ENCODE measurements around the gene KATNA1. TPM values are rescaled to one million over a fixed set of nuclear protein-coding genes. Genes with fewer than 3 reads are reported as not detected.
A peak's percentile ranks its signal among the peaks of the same experiment; 100 is the strongest.

Gene KATNA1
- total and polyA plus RNA-seq, 9 of the 15 experiments (the other 6 are each of a cell fraction or from before 2014, with no cell fraction given), result 22.5 to 76.9 (median 45.0) TPM

DNA sequence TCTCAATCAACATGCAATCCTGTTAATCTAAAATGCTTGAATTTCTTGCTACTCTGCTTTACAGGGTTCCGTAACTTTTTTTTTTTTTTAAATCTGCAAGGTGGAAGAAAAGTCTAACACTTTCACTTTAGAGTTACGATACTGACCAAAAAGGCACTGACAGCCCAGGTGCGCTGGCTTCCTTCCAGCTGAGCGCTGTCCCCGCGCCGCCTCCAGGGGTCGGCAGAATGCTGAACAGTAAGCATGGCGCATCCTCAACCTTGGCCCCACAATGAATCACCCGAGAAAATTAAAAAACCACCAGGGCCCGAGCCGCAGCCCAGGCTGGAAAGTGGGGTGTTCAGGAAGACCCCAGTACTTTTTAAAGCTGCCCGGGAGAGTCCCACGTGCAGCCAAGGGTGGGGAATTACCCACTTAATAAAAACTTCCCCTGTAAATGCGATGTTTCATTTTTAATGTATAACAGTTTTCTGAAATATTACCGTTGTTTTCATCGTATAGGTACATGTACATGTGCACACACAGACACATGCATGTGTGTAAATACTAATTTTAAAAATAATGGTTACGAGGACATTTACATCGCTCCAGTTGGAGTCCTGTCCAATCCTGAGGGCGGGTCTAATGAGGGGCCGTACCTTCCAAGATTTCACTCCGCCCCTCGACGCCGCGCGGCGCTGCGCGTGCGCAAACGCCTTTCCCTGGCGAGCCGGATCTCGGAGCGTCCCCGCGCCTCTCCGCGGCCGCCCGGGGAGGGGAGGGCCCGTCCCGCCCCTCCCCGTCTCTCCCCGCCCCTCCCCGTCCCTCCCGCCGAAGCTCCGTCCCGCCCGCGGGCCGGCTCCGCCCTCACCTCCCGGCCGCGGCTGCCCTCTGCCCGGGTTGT lies 82.7 kb downstream of the KATNA1 start, which contains the start of gene GINM1 (continued):
- TF ChIP-seq, protein P1, sequence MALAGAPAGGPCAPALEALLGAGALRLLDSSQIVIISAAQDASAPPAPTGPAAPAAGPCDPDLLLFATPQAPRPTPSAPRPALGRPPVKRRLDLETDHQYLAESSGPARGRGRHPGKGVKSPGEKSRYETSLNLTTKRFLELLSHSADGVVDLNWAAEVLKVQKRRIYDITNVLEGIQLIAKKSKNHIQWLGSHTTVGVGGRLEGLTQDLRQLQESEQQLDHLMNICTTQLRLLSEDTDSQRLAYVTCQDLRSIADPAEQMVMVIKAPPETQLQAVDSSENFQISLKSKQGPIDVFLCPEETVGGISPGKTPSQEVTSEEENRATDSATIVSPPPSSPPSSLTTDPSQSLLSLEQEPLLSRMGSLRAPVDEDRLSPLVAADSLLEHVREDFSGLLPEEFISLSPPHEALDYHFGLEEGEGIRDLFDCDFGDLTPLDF (CRISPR knock-in tag; IDR thresholded peaks at IDR 0.05), result 0 out of 2 replicates have a peak, but pooled peaks have one; percentile 54
- no peak for TF ChIP-seq RBM17 (IDR thresholded peaks at IDR 0.05; ENCODE audit: borderline replicate concordance, low read depth, low read length)
- 0 out of 2 replicates have a peak, but pooled peaks have one; percentile 43 for TF ChIP-seq NR1H2 (CRISPR knock-in tag; IDR thresholded peaks at IDR 0.05)
- no peak for TF ChIP-seq MCM2 (IDR thresholded peaks at IDR 0.05; ENCODE audit: low read depth)
- TF ChIP-seq ZNF77 (CRISPR knock-in tag; IDR thresholded peaks at IDR 0.05), result no peak
- no peak for TF ChIP-seq ZFP1 (CRISPR knock-in tag; IDR thresholded peaks at IDR 0.05)
- TF ChIP-seq ZNF175 (CRISPR knock-in tag; IDR thresholded peaks at IDR 0.05; ENCODE audit: low read depth), result no peak
- no peak for TF ChIP-seq KAT8 (IDR thresholded peaks at IDR 0.05; ENCODE audit: low read depth)
- no peak for TF ChIP-seq XRCC4 (IDR thresholded peaks at IDR 0.05; ENCODE audit: extremely low read depth, insufficient read depth, insufficient read length)
- TF ChIP-seq ZNF24 (IDR thresholded peaks at IDR 0.05), result 0 out of 2 replicates have a peak, but pooled peaks have one; percentile 9
- TF ChIP-seq CBFA2T2 (conservative IDR thresholded peaks at IDR 0.05), result peak; percentile 37; the same call in 1 of the 2 replicates
- no peak for TF ChIP-seq CHCHD3 (CRISPR knock-in tag; IDR thresholded peaks at IDR 0.05)
- peak in 1 of 2 experiments; percentile 84; a peak in 1 of 4 replicates for TF ChIP-seq RCOR1 (IDR thresholded peaks at IDR 0.05; ENCODE audit: borderline replicate concordance in 1 of 2, low read depth in 2 of 2, low read length in 2 of 2)
- no peak for TF ChIP-seq ESRRB (CRISPR knock-in tag; IDR thresholded peaks at IDR 0.05; ENCODE audit: borderline replicate concordance)
- TF ChIP-seq SMARCB1 (IDR thresholded peaks at IDR 0.05; ENCODE audit: insufficient read length, low read depth), result no peak
- TF ChIP-seq ZNF444 (CRISPR knock-in tag; IDR thresholded peaks at IDR 0.05), result no peak
- TF ChIP-seq, protein P2, sequence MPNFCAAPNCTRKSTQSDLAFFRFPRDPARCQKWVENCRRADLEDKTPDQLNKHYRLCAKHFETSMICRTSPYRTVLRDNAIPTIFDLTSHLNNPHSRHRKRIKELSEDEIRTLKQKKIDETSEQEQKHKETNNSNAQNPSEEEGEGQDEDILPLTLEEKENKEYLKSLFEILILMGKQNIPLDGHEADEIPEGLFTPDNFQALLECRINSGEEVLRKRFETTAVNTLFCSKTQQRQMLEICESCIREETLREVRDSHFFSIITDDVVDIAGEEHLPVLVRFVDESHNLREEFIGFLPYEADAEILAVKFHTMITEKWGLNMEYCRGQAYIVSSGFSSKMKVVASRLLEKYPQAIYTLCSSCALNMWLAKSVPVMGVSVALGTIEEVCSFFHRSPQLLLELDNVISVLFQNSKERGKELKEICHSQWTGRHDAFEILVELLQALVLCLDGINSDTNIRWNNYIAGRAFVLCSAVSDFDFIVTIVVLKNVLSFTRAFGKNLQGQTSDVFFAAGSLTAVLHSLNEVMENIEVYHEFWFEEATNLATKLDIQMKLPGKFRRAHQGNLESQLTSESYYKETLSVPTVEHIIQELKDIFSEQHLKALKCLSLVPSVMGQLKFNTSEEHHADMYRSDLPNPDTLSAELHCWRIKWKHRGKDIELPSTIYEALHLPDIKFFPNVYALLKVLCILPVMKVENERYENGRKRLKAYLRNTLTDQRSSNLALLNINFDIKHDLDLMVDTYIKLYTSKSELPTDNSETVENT (CRISPR knock-in tag; IDR thresholded peaks at IDR 0.05), result no peak
- TF ChIP-seq, protein P3, sequence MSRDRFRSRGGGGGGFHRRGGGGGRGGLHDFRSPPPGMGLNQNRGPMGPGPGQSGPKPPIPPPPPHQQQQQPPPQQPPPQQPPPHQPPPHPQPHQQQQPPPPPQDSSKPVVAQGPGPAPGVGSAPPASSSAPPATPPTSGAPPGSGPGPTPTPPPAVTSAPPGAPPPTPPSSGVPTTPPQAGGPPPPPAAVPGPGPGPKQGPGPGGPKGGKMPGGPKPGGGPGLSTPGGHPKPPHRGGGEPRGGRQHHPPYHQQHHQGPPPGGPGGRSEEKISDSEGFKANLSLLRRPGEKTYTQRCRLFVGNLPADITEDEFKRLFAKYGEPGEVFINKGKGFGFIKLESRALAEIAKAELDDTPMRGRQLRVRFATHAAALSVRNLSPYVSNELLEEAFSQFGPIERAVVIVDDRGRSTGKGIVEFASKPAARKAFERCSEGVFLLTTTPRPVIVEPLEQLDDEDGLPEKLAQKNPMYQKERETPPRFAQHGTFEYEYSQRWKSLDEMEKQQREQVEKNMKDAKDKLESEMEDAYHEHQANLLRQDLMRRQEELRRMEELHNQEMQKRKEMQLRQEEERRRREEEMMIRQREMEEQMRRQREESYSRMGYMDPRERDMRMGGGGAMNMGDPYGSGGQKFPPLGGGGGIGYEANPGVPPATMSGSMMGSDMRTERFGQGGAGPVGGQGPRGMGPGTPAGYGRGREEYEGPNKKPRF (IDR thresholded peaks at IDR 0.05; ENCODE audit: low read depth, low read length), result no peak
- TF ChIP-seq, protein P4, sequence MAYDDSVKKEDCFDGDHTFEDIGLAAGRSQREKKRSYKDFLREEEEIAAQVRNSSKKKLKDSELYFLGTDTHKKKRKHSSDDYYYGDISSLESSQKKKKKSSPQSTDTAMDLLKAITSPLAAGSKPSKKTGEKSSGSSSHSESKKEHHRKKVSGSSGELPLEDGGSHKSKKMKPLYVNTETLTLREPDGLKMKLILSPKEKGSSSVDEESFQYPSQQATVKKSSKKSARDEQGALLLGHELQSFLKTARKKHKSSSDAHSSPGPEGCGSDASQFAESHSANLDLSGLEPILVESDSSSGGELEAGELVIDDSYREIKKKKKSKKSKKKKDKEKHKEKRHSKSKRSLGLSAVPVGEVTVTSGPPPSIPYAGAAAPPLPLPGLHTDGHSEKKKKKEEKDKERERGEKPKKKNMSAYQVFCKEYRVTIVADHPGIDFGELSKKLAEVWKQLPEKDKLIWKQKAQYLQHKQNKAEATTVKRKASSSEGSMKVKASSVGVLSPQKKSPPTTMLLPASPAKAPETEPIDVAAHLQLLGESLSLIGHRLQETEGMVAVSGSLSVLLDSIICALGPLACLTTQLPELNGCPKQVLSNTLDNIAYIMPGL (CRISPR knock-in tag; IDR thresholded peaks at IDR 0.05), result no peak
- no peak for TF ChIP-seq COPS2 (conservative IDR thresholded peaks at IDR 0.05)
- no peak for TF ChIP-seq POU5F1 (IDR thresholded peaks at IDR 0.05; ENCODE audit: borderline replicate concordance, low read depth, low read length, partially characterized antibody)
